HG03060 (cell line): Measurements from ENCODE around the gene FBN1.

Source experiments
- ATAC-seq: cut with Tn5 transposase; IDR thresholded peaks from one replicate; pipeline ENCODE4 v1.9.1; 2021; ENCODE audit warnings: low read depth, moderate number of reproducible peaks; ENCODE audit not compliant: unreplicated experiment

The FBN1 gene

DNA sequence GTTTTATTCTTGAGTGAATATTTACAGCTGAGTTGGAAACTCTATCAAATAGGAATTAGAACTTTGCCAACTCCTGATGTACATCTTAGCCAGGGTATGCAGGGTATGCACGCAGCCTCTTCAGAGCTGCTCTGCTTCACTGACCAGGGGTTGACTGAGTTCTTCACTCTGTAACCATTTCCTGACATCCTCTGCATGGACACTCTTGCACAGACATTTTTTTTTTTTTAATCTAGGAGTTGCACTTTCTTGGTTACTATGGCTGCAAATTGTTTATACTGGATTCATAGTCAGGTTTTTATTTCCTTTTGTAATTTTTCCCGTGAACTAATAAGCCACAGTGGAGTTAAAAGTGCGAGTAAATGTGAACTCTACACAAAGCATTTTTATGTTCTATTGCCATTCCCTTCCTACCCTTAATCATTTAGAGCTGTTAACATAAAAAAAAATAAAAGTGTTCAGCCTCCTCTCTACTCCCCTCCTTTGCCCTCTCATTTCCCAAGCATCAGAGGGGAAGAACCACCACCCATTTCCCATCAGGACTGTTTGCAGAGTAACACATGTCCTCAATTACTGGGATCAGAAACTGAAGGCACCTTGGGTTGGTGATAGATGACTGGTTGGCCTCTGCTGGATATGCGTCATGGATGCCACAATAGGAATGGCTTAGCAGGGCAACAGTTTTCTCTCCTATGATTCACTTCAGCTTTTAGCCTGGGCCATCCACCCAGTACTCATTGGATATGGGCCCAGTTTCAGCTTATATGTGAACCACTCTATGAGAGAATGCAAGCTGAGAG, 260.3 kb downstream of the FBN1 start:
- ATAC-seq, result no peak

DNA sequence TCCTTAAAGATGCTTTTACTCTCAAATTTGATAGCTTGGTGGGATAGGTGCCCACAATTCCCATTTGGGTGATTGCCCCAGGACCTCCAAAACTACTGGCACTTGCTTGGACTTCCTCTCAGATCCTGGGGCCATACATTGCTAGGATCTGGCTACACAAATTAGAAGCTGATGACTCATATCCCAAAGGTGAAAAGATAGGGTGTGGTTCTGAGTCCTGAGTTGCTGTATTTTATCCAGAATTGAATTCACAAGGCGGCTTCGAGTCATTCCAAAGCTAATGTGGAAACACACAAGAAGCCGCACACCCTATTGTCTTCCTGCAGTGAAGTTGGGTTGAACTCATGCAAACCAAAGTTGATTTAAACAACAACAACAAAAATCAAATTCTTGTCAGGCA, 260.9 kb downstream of the FBN1 start:
- ATAC-seq, result no peak

DNA sequence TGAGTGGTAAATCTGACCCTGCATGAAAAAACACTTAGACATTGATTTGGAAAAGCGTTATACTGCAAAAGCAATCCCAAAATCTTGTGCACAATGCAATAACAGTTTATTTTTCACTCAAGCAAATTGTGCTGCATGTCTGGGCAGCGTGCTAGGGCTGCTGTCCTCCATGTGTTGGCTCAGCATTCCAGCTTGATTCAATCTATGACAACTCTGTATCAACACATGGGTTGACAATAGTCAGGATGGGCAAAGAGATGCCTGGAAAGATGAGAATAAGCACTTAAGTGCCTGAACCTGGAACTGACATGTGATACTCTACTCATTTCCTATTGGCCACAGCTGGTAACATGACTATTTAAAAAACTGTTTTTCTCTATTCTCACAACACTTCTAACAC, 262.5 kb downstream of the FBN1 start:
- ATAC-seq, result no peak

- no peak for ATAC-seq
Measured at GRCh38 chr15:48381861-48382260, 263.6 kb downstream of the FBN1 start.

- ATAC-seq, result no peak
Measured at GRCh38 chr15:48380198-48380597, 265.3 kb downstream of the FBN1 start.

- ATAC-seq, result no peak
Measured at GRCh38 chr15:48375767-48376166, 269.7 kb downstream of the FBN1 start.

DNA sequence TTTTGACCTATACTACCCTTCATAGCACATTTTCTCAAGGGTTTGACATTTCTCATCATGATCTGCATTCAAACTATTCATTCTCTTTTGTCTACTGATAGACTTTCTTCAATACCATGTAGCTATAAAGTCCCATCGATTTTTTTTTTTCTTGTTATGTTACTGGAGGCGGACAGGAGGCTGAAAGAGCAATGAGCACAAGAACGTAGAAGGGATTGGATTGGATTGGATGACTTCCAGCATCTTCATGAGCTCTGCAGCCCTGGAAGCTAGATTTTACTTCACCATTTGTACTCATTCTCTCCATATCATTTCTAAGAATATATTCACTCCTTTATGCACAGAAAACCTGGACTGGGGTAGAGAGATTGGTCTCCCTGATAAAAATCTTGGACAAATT, 271.0 kb downstream of the FBN1 start:
- no peak for ATAC-seq

- ATAC-seq, result no peak
Measured at GRCh38 chr15:48373821-48374451, 271.6 kb downstream of the FBN1 start.

GRCh38 chr15:48371961-48372360, 273.5 kb downstream of the FBN1 start:
- ATAC-seq, result no peak

GRCh38 chr15:48371550-48371949, 274.0 kb downstream of the FBN1 start:
- no peak for ATAC-seq

DNA sequence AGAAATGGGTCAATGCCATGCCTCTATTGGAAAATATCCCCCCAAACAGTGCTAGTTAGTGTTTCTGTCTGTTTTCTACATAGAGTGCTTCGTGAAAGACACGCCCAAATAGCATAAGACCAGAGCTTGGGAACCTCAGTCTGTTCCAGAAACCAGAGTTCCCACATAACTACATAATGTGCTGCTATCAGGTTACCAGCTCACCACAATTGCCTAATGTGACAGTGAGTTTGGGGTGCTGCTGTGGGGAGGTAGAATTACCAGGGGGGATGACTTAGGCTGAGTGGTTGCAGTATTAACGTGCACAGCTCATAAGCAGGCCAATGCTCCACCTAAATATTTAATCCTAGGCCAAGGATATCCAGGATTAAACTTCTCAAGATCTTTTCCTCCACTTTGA, 275.0 kb downstream of the FBN1 start:
- no peak for ATAC-seq

DNA sequence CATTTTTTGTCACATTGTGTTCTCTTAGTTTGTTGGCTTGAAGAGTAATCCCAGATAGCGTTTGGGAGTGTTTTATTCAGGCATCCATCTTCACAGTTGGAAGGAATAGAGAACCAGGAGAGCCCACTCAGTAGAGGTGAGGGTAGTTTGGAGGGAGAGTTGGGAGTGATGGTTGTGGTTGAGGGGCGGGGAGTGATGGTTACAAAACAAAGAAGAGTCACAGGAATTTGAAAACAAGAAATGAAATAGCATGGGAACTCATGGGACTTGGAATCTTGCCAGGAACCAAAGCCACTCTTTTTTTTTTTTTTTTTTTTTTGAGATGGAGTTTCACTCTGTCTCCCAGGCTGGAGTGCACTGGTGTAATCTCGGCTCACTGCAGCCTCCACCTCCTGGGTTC, 278.0 kb downstream of the FBN1 start:
- no peak for ATAC-seq

DNA sequence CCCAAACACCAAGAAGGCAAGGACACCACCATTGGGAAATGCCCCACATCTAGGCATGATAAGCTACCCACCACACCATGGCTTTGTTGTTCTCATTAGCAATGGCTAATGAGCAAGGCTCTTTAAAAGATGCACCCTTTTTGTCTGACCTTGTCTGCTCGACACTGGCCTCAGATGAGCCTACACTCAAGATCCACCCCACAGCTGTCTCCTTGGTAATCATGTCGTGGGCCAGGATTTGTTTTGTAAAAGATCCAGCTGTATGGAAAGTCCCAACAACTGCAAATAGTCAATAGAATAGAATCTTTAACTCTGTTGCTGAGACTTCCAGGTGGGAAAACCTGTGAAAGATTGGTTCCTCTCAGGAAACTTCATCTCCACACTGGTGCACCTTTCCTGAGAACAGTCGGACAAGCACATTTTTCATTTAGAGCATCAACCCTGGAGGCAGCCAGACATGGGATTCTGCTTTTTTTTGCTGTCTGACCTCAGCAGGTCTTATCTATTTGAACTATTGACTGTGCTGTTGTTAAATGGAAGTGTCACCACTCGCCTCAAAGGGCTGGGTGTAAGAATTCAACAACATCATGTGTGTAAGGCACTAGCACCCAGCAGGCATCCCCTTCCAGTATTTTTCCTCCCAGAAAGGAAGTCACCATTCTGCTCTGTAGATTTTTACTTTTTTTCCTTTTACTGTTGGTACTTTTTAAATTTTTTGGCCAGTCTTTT, 278.8 kb downstream of the FBN1 start:
- ATAC-seq, result no peak

DNA sequence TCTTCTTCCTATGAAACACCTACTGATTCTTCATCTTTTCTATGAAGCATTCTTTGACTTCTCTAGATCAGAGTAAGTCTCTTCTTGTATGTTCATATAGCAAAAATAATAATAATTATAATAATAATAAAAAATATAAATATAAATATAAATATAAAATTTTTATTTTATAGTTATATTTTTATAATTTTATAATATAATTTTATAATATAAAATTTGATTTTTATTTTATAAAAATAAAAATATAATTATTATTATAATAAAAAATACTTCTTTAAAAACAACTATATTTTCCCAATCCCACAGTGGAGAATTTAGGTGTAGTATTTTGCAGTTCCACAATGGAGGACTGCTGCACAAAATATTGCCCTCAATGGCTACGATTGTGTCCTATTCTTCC, 279.9 kb downstream of the FBN1 start:
- ATAC-seq, result no peak

DNA sequence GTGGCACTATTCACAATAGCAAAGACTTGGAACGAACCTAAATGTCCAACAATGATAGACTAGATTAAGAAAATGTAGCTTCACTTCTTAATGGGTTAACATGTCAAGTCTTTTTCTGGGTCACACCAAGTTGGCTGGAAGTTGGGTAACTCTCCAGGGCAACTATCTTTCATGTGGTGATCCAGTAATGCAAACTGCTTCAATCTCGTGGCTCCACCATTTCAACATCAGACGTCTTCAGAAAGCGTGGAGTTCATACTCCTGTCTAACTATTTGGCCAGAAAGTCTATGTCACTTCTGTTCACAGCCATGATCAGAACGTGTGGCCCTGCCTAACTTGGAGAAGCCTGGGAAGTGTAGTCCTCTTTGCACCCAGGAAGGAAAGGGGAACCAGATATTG, 282.0 kb downstream of the FBN1 start:
- ATAC-seq, result no peak

DNA sequence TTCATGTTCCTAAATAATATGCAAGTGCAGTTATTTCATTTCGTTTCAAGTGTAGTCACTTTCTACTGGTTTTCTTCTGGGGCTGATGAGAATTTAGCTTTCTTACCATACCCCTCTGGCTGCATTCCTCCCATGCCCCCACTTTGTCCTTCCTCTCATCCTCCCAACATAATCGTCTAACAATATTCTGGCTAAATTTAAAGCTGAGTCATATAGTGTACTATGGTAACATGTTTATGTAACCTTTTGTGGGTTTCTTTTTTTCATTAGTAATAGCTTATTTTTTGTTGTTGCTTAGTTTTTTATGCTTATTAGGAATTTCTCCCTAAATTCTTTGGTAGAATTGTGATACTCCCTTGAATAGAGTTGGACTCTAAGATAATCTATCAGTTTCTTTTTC, 283.8 kb downstream of the FBN1 start:
- no peak for ATAC-seq

- ATAC-seq, result no peak
Measured at GRCh38 chr15:48360841-48361240, 284.7 kb downstream of the FBN1 start.
